ENCODE results near the gene TIMD4.
A peak's percentile ranks its signal among the peaks of the same experiment; 100 is the strongest.
"Not testable (repeated sequence)": the region's sequence is repeated elsewhere in the genome, so short reads cannot be mapped to it uniquely, and the experiment has no call there.

Gene TIMD4

DNA sequence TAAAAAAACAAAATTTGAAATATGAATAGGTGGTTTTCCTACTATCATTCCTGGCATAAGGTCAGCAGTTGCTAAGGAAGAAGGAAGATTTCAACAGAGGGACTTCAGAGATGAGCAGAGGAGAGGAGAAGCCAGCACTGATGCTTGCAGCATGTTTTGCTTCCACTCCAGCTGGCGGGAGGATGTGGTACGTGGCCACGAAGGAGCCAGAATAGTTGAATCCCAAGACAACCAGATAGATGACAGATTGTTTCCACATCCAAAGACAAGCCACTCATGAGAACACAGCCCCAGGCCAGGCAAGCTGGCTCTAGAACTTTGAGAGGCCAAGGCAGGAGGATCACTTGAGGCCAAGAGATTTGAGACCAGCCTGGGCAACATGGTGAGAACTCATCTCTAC lies 15.1 kb downstream of the TIMD4 start:
- DNase-seq (ENCODE audit: extremely low read depth, low read depth) = no peak
- TF ChIP-seq, protein P1, sequence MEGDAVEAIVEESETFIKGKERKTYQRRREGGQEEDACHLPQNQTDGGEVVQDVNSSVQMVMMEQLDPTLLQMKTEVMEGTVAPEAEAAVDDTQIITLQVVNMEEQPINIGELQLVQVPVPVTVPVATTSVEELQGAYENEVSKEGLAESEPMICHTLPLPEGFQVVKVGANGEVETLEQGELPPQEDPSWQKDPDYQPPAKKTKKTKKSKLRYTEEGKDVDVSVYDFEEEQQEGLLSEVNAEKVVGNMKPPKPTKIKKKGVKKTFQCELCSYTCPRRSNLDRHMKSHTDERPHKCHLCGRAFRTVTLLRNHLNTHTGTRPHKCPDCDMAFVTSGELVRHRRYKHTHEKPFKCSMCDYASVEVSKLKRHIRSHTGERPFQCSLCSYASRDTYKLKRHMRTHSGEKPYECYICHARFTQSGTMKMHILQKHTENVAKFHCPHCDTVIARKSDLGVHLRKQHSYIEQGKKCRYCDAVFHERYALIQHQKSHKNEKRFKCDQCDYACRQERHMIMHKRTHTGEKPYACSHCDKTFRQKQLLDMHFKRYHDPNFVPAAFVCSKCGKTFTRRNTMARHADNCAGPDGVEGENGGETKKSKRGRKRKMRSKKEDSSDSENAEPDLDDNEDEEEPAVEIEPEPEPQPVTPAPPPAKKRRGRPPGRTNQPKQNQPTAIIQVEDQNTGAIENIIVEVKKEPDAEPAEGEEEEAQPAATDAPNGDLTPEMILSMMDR (IDR thresholded peaks at IDR 0.05; ENCODE audit: low read depth, low read length) = no peak

DNA sequence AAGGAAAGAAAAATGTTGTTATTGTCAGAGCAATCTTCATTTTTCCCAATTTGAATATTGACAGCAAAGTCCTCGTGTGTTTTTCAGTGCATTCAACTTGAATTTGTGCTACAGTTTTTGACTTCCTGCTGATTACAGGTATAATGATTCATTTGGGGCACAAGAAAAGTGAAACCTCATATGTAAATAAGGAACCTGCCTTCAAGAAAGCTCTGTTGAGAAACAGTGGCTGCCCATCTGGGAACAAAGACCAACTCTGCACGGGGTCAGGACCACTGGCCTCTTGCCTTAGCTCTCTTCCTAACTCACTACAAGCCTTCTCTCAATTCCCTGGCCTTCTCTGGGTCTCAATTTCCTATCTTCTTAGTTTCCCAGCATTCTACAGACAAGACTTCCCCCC lies 21.0 kb downstream of the TIMD4 start:
- TF ChIP-seq, protein P1 (IDR thresholded peaks at IDR 0.05; ENCODE audit: low read depth, low read length) = no peak
- no peak for DNase-seq (ENCODE audit: extremely low read depth, low read depth)

DNA sequence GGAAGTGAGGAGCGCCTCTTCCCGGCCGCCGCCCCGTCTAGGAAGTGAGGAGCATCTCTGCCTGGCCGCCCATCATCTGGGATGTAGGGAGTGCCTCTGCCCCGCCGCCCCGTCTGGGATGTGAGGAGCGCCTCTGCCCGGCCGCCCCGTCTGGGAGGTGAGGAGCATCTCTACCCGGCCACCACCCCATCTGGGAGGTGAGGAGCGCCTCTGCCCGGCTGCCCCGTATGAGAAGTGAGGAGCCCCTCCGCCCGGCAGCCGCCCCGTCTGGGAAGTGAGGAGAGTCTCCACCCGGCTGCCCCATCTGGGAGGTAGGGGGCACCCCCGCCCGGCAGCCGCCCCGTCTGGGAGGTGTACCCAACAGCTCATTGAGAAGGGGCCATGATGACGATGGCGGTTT lies 22.6 kb downstream of the TIMD4 start:
- not testable (repeated sequence) for DNase-seq (ENCODE audit: extremely low read depth, low read depth)

DNA sequence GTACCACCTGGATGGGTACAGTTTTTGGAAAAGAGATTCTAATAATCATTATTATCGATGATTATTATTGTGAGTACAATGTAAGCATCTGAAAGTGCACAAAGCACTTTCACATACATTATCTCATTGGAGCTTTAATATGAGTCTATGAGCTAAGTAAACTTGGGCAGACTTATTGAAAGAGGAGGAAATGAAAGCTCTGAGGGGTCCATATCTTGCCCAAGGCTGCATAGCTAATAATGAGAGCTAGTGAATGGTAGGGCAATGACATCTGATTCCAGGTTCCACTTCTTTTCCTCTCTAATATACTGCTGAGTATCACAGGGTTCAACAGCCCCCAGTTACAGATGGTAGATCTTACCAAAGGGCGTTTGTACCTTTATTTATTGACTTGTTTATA lies 26.1 kb downstream of the TIMD4 start:
- TF ChIP-seq, protein P1 (IDR thresholded peaks at IDR 0.05; ENCODE audit: low read depth, low read length) = no peak
- no peak for DNase-seq (ENCODE audit: extremely low read depth, low read depth)

DNA sequence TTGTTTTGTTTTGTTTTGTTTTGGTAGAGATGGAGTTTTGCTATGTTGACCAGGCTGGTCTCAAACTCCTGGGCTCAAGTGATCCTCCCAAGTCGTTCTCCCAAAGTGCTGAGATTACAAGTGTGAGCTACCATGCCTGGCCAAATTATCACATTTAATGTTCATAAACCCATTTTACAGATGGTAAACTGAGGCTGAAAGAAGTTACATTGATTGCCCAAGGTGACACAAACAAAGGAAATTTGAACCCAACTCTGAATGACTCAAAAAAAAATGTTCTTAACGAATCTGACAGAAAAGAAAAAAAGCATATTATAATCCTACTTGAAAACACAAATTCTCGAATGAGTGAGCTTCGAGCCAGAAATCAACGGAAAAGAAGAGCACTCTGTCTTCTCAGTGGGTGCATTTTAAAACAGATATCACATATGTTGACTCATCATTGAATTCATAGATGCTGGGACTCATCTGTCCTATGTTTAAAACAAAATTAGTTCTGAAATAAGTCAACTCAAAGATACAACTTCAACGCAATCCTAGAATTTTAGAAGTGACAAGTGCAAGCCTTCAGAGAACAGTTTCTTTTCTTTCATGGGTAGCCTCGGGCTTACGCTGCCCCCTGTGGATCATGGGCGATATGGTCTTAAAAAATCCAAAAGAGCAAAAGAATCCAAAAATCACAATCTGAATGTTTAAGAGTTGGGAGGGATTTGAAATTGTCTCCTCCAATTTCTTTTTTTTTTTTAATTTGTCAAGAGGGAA lies 28.4 kb downstream of the TIMD4 start:
- TF ChIP-seq, protein P1 (IDR thresholded peaks at IDR 0.05; ENCODE audit: low read depth, low read length) = peak; percentile 20
- no peak for DNase-seq (ENCODE audit: extremely low read depth, low read depth)

DNA sequence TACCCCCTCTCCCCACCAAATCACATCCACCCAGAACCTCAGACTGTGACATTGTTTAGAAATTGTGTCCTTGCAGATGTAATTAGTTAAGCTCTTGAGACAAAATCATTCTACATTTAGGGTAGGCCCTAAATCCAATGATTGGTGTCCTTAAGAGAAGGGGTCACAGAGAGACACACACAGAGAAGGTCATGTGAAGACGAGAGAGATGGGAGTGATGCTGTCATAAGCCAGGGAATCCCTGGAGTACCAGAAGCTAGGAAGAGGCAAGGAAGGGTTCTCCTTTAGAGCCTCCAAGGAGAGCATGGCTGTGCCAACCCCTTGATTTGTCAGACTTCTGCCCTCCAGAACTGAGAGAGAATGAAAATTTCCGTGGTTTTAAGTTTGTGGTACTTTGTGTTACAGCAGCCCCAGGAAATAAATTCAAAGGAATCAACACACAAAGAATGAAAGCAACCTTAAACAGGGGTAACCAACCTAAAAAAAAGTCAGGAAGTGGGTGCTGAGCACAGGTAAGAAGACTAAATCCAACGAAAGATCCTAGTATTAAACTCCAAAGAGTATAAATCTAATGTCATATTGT lies 33.6 kb downstream of the TIMD4 start:
- TF ChIP-seq, protein P1 (IDR thresholded peaks at IDR 0.05; ENCODE audit: low read depth, low read length) = no peak
- DNase-seq (ENCODE audit: extremely low read depth, low read depth) = no peak

DNA sequence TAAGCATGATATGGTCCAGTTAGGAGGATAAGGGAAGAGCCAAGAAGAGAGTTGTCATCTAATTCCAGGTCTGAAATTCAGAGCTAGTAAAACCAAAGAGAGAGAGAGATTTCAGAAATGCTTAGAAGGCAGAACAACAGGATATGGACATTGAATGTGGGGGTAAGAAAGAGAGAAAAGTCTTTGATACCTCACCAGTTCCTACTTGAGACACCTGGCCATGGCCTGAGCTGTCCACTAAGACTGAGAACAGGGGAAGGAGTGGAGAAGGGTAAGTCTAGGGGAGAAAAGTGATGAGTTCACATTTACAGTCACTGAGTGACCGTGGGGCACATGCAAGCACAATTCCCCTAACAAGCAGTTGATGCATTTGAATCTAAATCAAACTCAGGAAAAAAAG lies 35.5 kb downstream of the TIMD4 start:
- DNase-seq (ENCODE audit: extremely low read depth, low read depth) = no peak
- TF ChIP-seq, protein P1 (IDR thresholded peaks at IDR 0.05; ENCODE audit: low read depth, low read length) = no peak

DNA sequence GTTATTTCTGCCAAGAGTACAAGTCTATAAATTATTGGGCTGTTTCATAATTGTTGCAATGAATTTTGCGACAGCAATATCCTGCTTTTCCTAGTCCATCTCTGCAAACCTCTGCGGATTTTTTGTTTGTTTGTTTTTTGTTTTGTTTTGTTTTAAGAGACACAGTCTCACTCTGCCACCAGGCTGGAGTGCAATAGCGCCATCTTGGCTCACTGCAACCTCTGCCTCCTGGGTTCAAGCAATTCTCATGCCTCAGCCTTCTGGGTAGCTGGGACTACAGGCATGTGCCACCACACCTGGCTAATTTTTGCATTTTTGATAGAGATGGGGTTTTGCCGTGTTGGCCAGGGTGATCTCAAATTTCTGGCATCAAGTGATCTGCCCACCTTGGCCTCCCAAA lies 37.3 kb downstream of the TIMD4 start:
- DNase-seq (ENCODE audit: extremely low read depth, low read depth) = not testable (repeated sequence)
